ENCODE measurements around the gene TTC13.

TTC13 gene

DNA sequence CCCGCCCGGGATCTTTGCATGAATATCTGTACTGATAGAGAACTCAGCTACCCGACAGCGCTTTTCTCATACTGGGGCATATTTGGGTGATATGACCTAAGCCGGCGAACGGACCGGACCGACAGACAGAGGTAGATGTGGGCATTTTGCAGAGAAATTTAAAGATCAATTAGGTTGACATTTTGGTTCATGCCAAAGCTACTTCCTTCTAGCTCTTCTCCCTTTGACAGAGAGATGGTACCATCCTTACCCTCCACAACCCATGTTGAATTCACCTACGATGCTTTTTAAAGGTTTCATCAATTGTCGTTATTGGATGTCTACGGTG is 692 bp upstream of the TTC13 start:
- TF ChIP-seq, protein P1, sequence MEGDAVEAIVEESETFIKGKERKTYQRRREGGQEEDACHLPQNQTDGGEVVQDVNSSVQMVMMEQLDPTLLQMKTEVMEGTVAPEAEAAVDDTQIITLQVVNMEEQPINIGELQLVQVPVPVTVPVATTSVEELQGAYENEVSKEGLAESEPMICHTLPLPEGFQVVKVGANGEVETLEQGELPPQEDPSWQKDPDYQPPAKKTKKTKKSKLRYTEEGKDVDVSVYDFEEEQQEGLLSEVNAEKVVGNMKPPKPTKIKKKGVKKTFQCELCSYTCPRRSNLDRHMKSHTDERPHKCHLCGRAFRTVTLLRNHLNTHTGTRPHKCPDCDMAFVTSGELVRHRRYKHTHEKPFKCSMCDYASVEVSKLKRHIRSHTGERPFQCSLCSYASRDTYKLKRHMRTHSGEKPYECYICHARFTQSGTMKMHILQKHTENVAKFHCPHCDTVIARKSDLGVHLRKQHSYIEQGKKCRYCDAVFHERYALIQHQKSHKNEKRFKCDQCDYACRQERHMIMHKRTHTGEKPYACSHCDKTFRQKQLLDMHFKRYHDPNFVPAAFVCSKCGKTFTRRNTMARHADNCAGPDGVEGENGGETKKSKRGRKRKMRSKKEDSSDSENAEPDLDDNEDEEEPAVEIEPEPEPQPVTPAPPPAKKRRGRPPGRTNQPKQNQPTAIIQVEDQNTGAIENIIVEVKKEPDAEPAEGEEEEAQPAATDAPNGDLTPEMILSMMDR (conservative IDR thresholded peaks at IDR 0.05; ENCODE audit: low read length), result no peak
- H3K4me3 ChIP-seq (ENCODE audit: low read length), result peak overlapping the region; percentile 96
- DNase-seq (ENCODE audit: low read depth), result no peak

DNA sequence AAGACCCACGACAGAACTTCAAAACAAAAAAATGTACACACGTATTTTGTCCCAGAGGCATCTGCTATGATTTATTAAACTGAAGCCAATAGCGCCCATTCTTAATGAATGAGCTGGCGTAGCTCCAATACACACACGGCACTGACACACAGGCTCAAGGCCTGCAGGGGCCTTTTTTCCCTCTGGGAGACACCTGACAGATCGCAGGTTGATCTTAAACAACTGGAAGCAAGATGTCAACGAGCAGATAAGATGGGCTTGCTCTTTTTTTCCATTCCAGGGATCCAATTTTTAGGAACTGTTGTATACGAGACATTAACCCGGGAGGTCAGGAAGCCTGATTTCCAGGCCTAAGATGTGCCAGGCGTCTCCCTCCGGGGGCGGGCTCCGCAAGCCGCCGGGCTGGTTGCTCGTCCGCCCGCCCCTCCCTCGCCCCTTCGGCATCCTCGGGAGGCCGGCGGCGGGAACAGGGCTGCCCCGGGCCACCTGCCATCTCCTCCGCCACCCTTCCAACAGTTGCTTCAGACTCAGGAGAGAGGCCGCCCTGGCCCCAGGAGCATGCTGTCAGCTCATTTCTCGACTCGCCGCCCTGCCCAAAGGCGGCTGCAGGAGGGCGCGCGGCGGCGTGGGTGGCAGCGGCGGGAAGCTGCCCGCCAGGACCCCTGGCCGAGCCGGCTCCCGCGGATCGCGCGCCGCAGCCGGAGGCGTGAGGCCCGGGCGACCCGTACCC is 735 bp downstream of the TTC13 start:
- DNase-seq (ENCODE audit: low read depth), result no peak
- H3K4me3 ChIP-seq (ENCODE audit: low read length), result peak overlapping the region; percentile 96
- TF ChIP-seq, protein P1 (conservative IDR thresholded peaks at IDR 0.05; ENCODE audit: low read length), result no peak

DNA sequence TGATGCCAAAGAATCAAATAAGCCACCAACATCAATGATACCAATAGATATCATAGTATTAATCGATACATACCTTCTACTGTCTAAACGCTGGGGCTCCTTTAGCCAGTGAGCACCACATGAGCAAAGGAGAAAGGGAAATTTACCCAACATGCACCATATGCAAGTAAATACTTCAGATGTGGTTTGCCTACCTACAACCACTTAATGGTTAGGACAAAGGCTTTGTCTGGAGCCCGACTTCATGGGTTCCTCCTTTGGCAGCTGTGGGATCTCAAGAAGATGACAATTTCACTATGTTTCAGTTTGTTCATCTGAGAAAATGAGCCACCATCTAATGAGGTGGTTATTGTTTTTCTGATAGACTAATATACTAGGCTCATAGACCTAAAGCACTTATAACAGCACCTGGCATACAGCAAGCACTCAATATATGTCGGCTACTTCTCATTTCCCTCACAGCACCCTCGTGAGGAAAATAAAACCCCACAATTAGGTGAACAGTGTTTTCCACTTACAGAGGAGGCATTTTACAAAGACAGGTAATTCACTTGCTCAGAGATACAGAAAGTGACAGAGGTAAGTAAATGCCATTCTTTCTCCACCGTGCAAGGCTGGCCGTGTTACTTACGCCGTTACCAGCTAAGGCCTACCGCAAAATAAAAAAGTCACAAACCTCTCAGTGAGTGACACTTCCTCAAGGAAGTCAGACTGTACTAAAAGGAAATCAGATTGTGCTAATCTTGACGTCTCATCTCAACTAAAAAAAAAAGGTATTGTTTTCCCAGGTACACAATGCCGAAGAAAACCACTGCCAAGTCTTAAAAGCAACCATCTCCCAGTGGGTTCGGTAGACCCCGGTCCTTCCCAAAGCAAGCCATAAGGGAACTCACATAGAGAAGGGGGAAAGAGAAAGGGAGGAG is 1.6 kb downstream of the TTC13 start:
- H3K4me3 ChIP-seq (ENCODE audit: low read length), result peak overlapping the region; percentile 8
- TF ChIP-seq, protein P1 (conservative IDR thresholded peaks at IDR 0.05; ENCODE audit: low read length), result no peak
- DNase-seq (ENCODE audit: low read depth), result no peak

DNA sequence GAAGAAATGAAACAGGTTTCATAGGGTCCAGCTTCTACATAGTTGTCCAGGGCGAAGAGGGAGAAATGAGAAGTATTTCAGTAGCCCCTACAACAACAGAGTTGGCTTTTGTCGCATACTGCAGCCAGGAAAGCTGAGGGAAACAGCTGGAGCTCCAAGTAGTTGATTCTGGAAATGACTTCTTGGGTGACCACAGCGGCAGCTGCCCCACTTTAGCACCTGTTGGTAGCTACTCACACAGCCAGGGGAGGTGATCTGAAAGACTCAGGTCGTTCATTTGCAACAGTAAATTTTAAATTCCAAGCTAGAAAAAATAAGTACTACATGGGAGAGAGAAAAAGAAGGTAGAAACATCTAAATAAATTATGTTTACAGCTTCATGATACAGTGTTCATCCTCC is 2.3 kb downstream of the TTC13 start:
- TF ChIP-seq, protein P1 (conservative IDR thresholded peaks at IDR 0.05; ENCODE audit: low read length), result no peak
- no peak for DNase-seq (ENCODE audit: low read depth)
- no peak overlapping the region for H3K4me3 ChIP-seq (ENCODE audit: low read length)

DNA sequence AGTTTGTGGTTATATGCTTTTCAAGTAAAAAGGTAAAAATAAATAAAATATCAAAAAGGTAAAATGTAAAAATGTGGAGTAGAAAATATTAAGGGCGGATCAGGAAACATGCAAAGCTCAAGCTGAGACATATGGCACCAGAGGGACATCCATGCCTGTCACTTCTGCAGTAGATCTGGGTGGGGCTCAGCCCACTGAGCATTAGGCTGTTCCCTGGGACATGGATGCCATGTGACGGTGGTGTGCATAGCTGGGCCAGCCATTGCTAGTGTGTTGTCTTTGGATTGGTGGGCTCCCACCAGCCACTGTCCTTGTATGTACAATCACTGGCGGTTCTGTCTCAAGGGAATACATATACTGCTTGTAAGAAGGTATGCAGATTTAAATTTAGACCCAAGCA is 3.0 kb downstream of the TTC13 start:
- TF ChIP-seq, protein P1 (conservative IDR thresholded peaks at IDR 0.05; ENCODE audit: low read length), result no peak
- DNase-seq (ENCODE audit: low read depth), result no peak
- no peak overlapping the region for H3K4me3 ChIP-seq (ENCODE audit: low read length)

DNA sequence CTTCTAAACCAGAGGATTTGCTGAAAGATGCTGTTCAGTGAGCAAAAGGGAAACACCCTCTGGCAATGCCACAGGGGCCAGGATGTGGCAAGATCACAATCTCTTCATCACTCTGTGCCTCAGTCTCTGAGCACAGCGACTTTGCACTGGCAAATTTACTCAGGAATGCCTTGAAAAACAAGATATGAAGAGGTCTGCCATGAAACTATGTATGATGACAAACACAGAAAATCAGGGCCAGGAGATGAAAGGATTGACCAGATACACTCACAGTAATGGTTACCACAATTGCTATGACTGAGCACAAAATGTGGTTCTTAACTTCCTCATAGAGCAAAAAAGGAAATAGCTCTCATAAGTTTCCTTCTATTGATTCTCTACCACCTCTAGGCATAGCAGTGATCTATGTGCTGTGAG is 5.8 kb downstream of the TTC13 start:
- TF ChIP-seq, protein P1 (conservative IDR thresholded peaks at IDR 0.05; ENCODE audit: low read length), result no peak
- peak; percentile 47 for DNase-seq (ENCODE audit: low read depth)
- H3K4me3 ChIP-seq (ENCODE audit: low read length), result no peak overlapping the region
